ENCODE results near the gene RMDN2. TPM values are rescaled to one million over a fixed set of nuclear protein-coding genes. Genes with fewer than 3 reads are reported as not detected.

RMDN2 gene
- total RNA-seq, 2 experiments from 2014 or later = 1.8 to 2.1 TPM

- no peak for DNase-seq
- Mint-ChIP-seq H3K27me3 (peaks cover 52% of the 10 kb centered on the region), H3K9me3 (no peaks in the 10 kb centered on the region), H3K27ac (no peak overlapping the region), H3K4me3 (no peak overlapping the region), H3K36me3 (no peaks in the 10 kb centered on the region), H3K4me1 (ENCODE audit: low read depth) (peaks cover 29% of the 10 kb centered on the region)
- CTCF ChIA-PET = interaction anchor here (3.4 kb wide), 1 partner anchor 41 kb away, joined by 27 read pairs; the partner anchor contains the start of gene CYP1B1
- POLR2A ChIA-PET = no interaction called here
- intact Hi-C loops (cut with micrococcal nuclease) = loop anchor here (2.0 kb wide), 1 partner anchor 41 kb away; the partner anchor contains the start of gene CYP1B1
Observed at GRCh38 chr2:38035968-38036367, 110.9 kb downstream of the RMDN2 start.

- H3K27me3 Mint-ChIP-seq = peaks cover 50% of the 10 kb centered on the region
- intact Hi-C loops (cut with micrococcal nuclease) = loop anchor here (2.0 kb wide), 1 partner anchor 39 kb away; the partner anchor contains the start of gene CYP1B1
- peaks cover 29% of the 10 kb centered on the region for H3K4me1 Mint-ChIP-seq (ENCODE audit: low read depth)
- H3K4me3 Mint-ChIP-seq = no peak overlapping the region
- no peak for DNase-seq
- H3K36me3 Mint-ChIP-seq = no peaks in the 10 kb centered on the region
- no peaks in the 10 kb centered on the region for H3K9me3 Mint-ChIP-seq
- peak overlapping the region; percentile 80 for H3K27ac Mint-ChIP-seq
- ChIA-PET POLR2A (interaction anchor here (1.3 to 2.1 kb wide), 4 partner anchors 9 to 143 kb away, joined by 3 to 23 read pairs (median 4); partner anchors contain the start of gene CYP1B1), CTCF (interaction anchor here (0.7 to 3.4 kb wide), 5 partner anchors 40 to 237 kb away, joined by 3 to 27 read pairs (median 4); partner anchors contain the start of gene CYP1B1)
Observed at GRCh38 chr2:38037325-38037724, 112.2 kb downstream of the RMDN2 start.

- intact Hi-C loops (cut with micrococcal nuclease) = loop anchor here (2.0 kb wide), 2 partner anchors 39 to 69 kb away; partner anchors contain the start of gene CYP1B1
- peak overlapping the region; percentile 59 for H3K4me3 Mint-ChIP-seq
- peaks cover 49% of the 10 kb centered on the region for H3K27me3 Mint-ChIP-seq
- H3K4me1 Mint-ChIP-seq (ENCODE audit: low read depth) = peaks cover 29% of the 10 kb centered on the region
- CTCF ChIA-PET = interaction anchor here (0.7 to 3.4 kb wide), 9 partner anchors 31 to 237 kb away, joined by 3 to 27 read pairs (median 4); partner anchors contain the start of gene CYP1B1
- DNase-seq = peak; percentile 70
- H3K9me3 Mint-ChIP-seq = no peaks in the 10 kb centered on the region
- no peaks in the 10 kb centered on the region for H3K36me3 Mint-ChIP-seq
- POLR2A ChIA-PET = interaction anchor here (1.3 to 2.1 kb wide), 4 partner anchors 10 to 143 kb away, joined by 3 to 23 read pairs (median 4); partner anchors contain the start of gene CYP1B1
- H3K27ac Mint-ChIP-seq = peak overlapping the region; percentile 80
Observed at GRCh38 chr2:38037757-38038621, 112.9 kb downstream of the RMDN2 start.

- CTCF ChIA-PET = interaction anchor here (0.7 to 3.4 kb wide), 7 partner anchors 31 to 236 kb away, joined by 3 to 27 read pairs (median 4); partner anchors contain the start of gene CYP1B1
Observed at GRCh38 chr2:38038682-38039081, 113.6 kb downstream of the RMDN2 start.

GRCh38 chr2:38039121-38039910 is 114.2 kb downstream of the RMDN2 start:
- no peak for DNase-seq
- no peaks in the 10 kb centered on the region for H3K9me3 Mint-ChIP-seq
- H3K27ac Mint-ChIP-seq = no peak overlapping the region
- intact Hi-C loops (cut with micrococcal nuclease) = loop anchor here (2.0 kb wide), 1 partner anchor 67 kb away; no protein-coding TSS in a partner anchor
- H3K4me3 Mint-ChIP-seq = no peak overlapping the region
- no peaks in the 10 kb centered on the region for H3K36me3 Mint-ChIP-seq
- POLR2A ChIA-PET = no interaction called here
- CTCF ChIA-PET = interaction anchor here (3.4 kb wide), 1 partner anchor 38 kb away, joined by 27 read pairs; the partner anchor contains the start of gene CYP1B1
- H3K4me1 Mint-ChIP-seq (ENCODE audit: low read depth) = peaks cover 29% of the 10 kb centered on the region
- H3K27me3 Mint-ChIP-seq = peaks cover 46% of the 10 kb centered on the region

More at GRCh38 chr2:38038682-38039081, 113.6 kb downstream of the RMDN2 start:
- Mint-ChIP-seq H3K36me3 (no peaks in the 10 kb centered on the region), H3K4me1 (ENCODE audit: low read depth) (peaks cover 29% of the 10 kb centered on the region), H3K4me3 (peak overlapping the region; percentile 59), H3K27me3 (peaks cover 46% of the 10 kb centered on the region), H3K27ac (no peak overlapping the region), H3K9me3 (no peaks in the 10 kb centered on the region)
- no peak for DNase-seq
- POLR2A ChIA-PET = interaction anchor here (1.4 to 2.1 kb wide), 3 partner anchors 38 to 144 kb away, joined by 3 to 23 read pairs (median 3); partner anchors contain the start of gene CYP1B1
- intact Hi-C loops (cut with micrococcal nuclease) = loop anchor here (2.0 kb wide), 1 partner anchor 68 kb away; no protein-coding TSS in a partner anchor

- Mint-ChIP-seq H3K27ac (no peak overlapping the region), H3K4me3 (no peak overlapping the region), H3K4me1 (ENCODE audit: low read depth) (no peaks in the 10 kb centered on the region), H3K9me3 (no peaks in the 10 kb centered on the region), H3K27me3 (peaks cover 22% of the 10 kb centered on the region), H3K36me3 (no peaks in the 10 kb centered on the region)
- no peak for DNase-seq
- CTCF ChIA-PET = no interaction called here
- intact Hi-C loops (cut with micrococcal nuclease) = no loop called here
- POLR2A ChIA-PET = no interaction called here
Observed at GRCh38 chr2:38045811-38046210, 120.7 kb downstream of the RMDN2 start.

- H3K9me3 Mint-ChIP-seq = no peaks in the 10 kb centered on the region
- intact Hi-C loops (cut with micrococcal nuclease) = no loop called here
- no peaks in the 10 kb centered on the region for H3K36me3 Mint-ChIP-seq
- H3K27me3 Mint-ChIP-seq = peaks cover 24% of the 10 kb centered on the region
- CTCF ChIA-PET = interaction anchor here (1.0 kb wide), 1 partner anchor 20 kb away, joined by 4 read pairs; the partner anchor contains the start of gene CYP1B1
- no peak for DNase-seq
- POLR2A ChIA-PET = no interaction called here
- no peak overlapping the region for H3K27ac Mint-ChIP-seq
- H3K4me3 Mint-ChIP-seq = no peak overlapping the region
- peaks cover 17% of the 10 kb centered on the region for H3K4me1 Mint-ChIP-seq (ENCODE audit: low read depth)
Observed at GRCh38 chr2:38056216-38056615, 131.1 kb downstream of the RMDN2 start.

- Mint-ChIP-seq H3K4me3 (no peak overlapping the region), H3K9me3 (no peaks in the 10 kb centered on the region), H3K27ac (no peak overlapping the region), H3K27me3 (peaks cover 21% of the 10 kb centered on the region), H3K36me3 (no peaks in the 10 kb centered on the region), H3K4me1 (ENCODE audit: low read depth) (peaks cover 17% of the 10 kb centered on the region)
- ChIA-PET POLR2A (no interaction called here), CTCF (interaction anchor here (0.9 to 1.0 kb wide), 2 partner anchors 19 to 20 kb away, joined by 3 to 4 read pairs; partner anchors contain the start of gene CYP1B1)
- intact Hi-C loops (cut with micrococcal nuclease) = no loop called here
- no peak for DNase-seq
Observed at GRCh38 chr2:38057651-38058410, 132.7 kb downstream of the RMDN2 start.

- H3K4me3 Mint-ChIP-seq = no peak overlapping the region
- H3K27ac Mint-ChIP-seq = no peak overlapping the region
- ChIA-PET CTCF (interaction anchor here (1.3 to 1.6 kb wide), 2 partner anchors 55 to 214 kb away, joined by 3 to 5 read pairs; no protein-coding TSS in a partner anchor), POLR2A (interaction anchor here (1.5 kb wide), 1 partner anchor 16 kb away, joined by 4 read pairs; the partner anchor contains the start of gene CYP1B1)
- no peak for DNase-seq
- H3K36me3 Mint-ChIP-seq = no peaks in the 10 kb centered on the region
- intact Hi-C loops (cut with micrococcal nuclease) = no loop called here
- H3K4me1 Mint-ChIP-seq (ENCODE audit: low read depth) = peaks cover 17% of the 10 kb centered on the region
- H3K27me3 Mint-ChIP-seq = peaks cover 15% of the 10 kb centered on the region
- no peaks in the 10 kb centered on the region for H3K9me3 Mint-ChIP-seq
Observed at GRCh38 chr2:38060236-38061018, 135.3 kb downstream of the RMDN2 start.

- no peak for DNase-seq
- peaks cover 9% of the 10 kb centered on the region for H3K27me3 Mint-ChIP-seq
- H3K4me1 Mint-ChIP-seq (ENCODE audit: low read depth) = no peaks in the 10 kb centered on the region
- H3K4me3 Mint-ChIP-seq = no peak overlapping the region
- POLR2A ChIA-PET = no interaction called here
- H3K27ac Mint-ChIP-seq = no peak overlapping the region
- intact Hi-C loops (cut with micrococcal nuclease) = no loop called here
- CTCF ChIA-PET = interaction anchor here (0.9 kb wide), 1 partner anchor 12 kb away, joined by 3 read pairs; no protein-coding TSS in a partner anchor
- H3K9me3 Mint-ChIP-seq = no peaks in the 10 kb centered on the region
- no peaks in the 10 kb centered on the region for H3K36me3 Mint-ChIP-seq
Observed at GRCh38 chr2:38064801-38065501, 139.9 kb downstream of the RMDN2 start.
